Mucosa of gallbladder (tissue), 1 donor: ENCODE results near the gene HIVEP3. TPM values are rescaled to one million over a fixed set of nuclear protein-coding genes. Genes with fewer than 3 reads are reported as not detected.

Experiments used
- DNase-seq: peaks from one replicate; pipeline ENCODE4 v3.0.0-alpha.2; 2020; ENCODE audit warnings: low spot score
- total RNA-seq: library from RNA; stranded (reverse); gene quantifications from one replicate; pipeline ENCODE4 v1.2.1, GENCODE V29; 2021
- donor health status: DM: no; HTN: no; CAD: no.

HIVEP3 gene
- total RNA-seq, 1 donor from 2014 or later = 8.7 TPM

GRCh38 chr1:41519667-41520066 lies 399.1 kb downstream of the HIVEP3 start:
- DNase-seq = no peak

GRCh38 chr1:41518471-41518870 lies 400.3 kb downstream of the HIVEP3 start:
- DNase-seq = no peak

GRCh38 chr1:41517062-41517438 lies 401.7 kb downstream of the HIVEP3 start:
- no peak for DNase-seq

GRCh38 chr1:41516168-41517061 lies 402.3 kb downstream of the HIVEP3 start:
- peak; percentile 93 for DNase-seq

GRCh38 chr1:41515778-41516167 lies 402.9 kb downstream of the HIVEP3 start:
- DNase-seq = no peak

GRCh38 chr1:41515131-41515678 lies 403.5 kb downstream of the HIVEP3 start:
- DNase-seq = peak; percentile 40

- DNase-seq = peak; percentile 78
Measured at GRCh38 chr1:41514381-41514780, 404.3 kb downstream of the HIVEP3 start.

GRCh38 chr1:41513383-41513735 lies 405.4 kb downstream of the HIVEP3 start:
- DNase-seq = no peak

- DNase-seq = no peak
Measured at GRCh38 chr1:41512701-41513382, 405.9 kb downstream of the HIVEP3 start.

- DNase-seq = no peak
Measured at GRCh38 chr1:41511239-41511540, 407.5 kb downstream of the HIVEP3 start.

- no peak for DNase-seq
Measured at GRCh38 chr1:41510531-41511238, 408.0 kb downstream of the HIVEP3 start.

- DNase-seq = no peak
Measured at GRCh38 chr1:41509270-41509671, 409.5 kb downstream of the HIVEP3 start.

- DNase-seq = no peak
Measured at GRCh38 chr1:41508290-41508689, 410.4 kb downstream of the HIVEP3 start.

GRCh38 chr1:41507836-41508235 lies 410.9 kb downstream of the HIVEP3 start:
- DNase-seq = no peak

- DNase-seq = no peak
Measured at GRCh38 chr1:41507110-41507720, 411.5 kb downstream of the HIVEP3 start.

- no peak for DNase-seq
Measured at GRCh38 chr1:41504114-41505035, 414.3 kb downstream of the HIVEP3 start.

GRCh38 chr1:41503538-41504113 lies 415.1 kb downstream of the HIVEP3 start:
- no peak for DNase-seq

GRCh38 chr1:41502912-41503311 lies 415.8 kb downstream of the HIVEP3 start:
- DNase-seq = no peak

- DNase-seq = no peak
Measured at GRCh38 chr1:41501581-41501980, 417.1 kb downstream of the HIVEP3 start.

- DNase-seq = no peak
Measured at GRCh38 chr1:41500781-41501518, 417.8 kb downstream of the HIVEP3 start.
